Activated B cell treated with CpG ODN at 0.5 μM for 24 hours (primary cell): ENCODE measurements around the gene TBL1X. TPM values are rescaled to one million over a fixed set of nuclear protein-coding genes. Genes with fewer than 3 reads are reported as not detected.

Experiments used
- ATAC-seq: fragments of 200-7000 bp; cut with Tn5 transposase; one replicate; pipeline ENCODE4 v1.10.0; 2021; ENCODE audit warnings: low read depth, mild to moderate bottlenecking, moderate library complexity
- CTCF ChIA-PET: fragments of 350-600 bp; sonication (Branson Sonifier 250); formaldehyde crosslinking; loops from one replicate; lab custom pipeline; 2021; ENCODE audit warnings: antibody characterized with exemption; lab: Charles Lee
- POLR2A ChIA-PET: fragments of 350-600 bp; sonication (Branson Sonifier 250); formaldehyde crosslinking; loops from one replicate; lab custom pipeline; 2021; ENCODE audit warnings: antibody characterized with exemption; lab: Charles Lee
- DNase-seq: peaks from one replicate; pipeline ENCODE4 v3.0.0; 2022
- H3K27ac Mint-ChIP-seq: one replicate; pipeline ENCODE4 v1.8.0; 2020; ENCODE audit warnings: mixed read lengths
- H3K27me3 Mint-ChIP-seq: one replicate; pipeline ENCODE4 v1.8.0; 2021; ENCODE audit warnings: mixed read lengths
- H3K36me3 Mint-ChIP-seq: one replicate; pipeline ENCODE4 v1.8.0; 2021; ENCODE audit warnings: low read depth, mixed read lengths
- H3K4me1 Mint-ChIP-seq: one replicate; pipeline ENCODE4 v1.8.0; 2021; ENCODE audit warnings: mixed read lengths
- H3K4me3 Mint-ChIP-seq: one replicate; pipeline ENCODE4 v1.8.0; 2020; ENCODE audit warnings: mild to moderate bottlenecking, mixed read lengths
- H3K9me3 Mint-ChIP-seq: one replicate; pipeline ENCODE4 v1.8.0; 2020; ENCODE audit warnings: mixed read lengths
- intact Hi-C: fragments of 100-400 bp; cut with micrococcal nuclease; formaldehyde crosslinking; loops from one replicate; pipeline ENCODE4 v1.15.1; 2024
- total RNA-seq: library from RNA; stranded (reverse); gene quantifications from 2 replicates; pipeline ENCODE4 v1.2.3, GENCODE V29; 2022
- TF ChIP-seq, protein P1 (sequence below): fragments of 200-600 bp; IDR thresholded peaks from one replicate; pipeline ENCODE4 v1.8.0; 2022; ENCODE audit warnings: antibody characterized with exemption, mild to moderate bottlenecking

TBL1X gene
- total RNA-seq, 1 donor from 2014 or later = 38.5 TPM

DNA sequence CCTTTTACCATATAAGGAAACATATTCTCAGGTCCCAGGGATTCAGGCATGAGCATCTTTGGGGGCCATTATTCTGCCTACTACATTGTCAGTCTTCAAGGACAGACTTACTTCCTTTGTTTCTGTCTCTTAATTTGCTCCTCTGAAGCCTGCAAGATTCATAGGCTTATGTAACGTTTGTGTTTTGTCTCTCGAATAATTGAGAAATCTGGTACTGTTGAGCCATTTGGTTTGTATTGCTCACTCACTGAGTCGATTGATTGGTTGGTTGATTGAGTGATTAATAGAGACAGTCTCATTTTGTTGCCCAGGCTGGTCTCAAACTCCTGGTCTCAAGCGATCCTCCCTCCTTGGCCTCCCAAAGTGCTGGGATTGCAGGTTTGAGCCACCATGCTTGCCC lies 23.7 kb downstream of the TBL1X start:
- TF ChIP-seq, protein P1, sequence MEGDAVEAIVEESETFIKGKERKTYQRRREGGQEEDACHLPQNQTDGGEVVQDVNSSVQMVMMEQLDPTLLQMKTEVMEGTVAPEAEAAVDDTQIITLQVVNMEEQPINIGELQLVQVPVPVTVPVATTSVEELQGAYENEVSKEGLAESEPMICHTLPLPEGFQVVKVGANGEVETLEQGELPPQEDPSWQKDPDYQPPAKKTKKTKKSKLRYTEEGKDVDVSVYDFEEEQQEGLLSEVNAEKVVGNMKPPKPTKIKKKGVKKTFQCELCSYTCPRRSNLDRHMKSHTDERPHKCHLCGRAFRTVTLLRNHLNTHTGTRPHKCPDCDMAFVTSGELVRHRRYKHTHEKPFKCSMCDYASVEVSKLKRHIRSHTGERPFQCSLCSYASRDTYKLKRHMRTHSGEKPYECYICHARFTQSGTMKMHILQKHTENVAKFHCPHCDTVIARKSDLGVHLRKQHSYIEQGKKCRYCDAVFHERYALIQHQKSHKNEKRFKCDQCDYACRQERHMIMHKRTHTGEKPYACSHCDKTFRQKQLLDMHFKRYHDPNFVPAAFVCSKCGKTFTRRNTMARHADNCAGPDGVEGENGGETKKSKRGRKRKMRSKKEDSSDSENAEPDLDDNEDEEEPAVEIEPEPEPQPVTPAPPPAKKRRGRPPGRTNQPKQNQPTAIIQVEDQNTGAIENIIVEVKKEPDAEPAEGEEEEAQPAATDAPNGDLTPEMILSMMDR = no peak
- ChIA-PET POLR2A (no interaction called here), CTCF (no interaction called here)
- H3K4me3 Mint-ChIP-seq = no peak overlapping the region
- H3K9me3 Mint-ChIP-seq = no peaks in the 10 kb centered on the region
- H3K27me3 Mint-ChIP-seq = no peaks in the 10 kb centered on the region
- H3K27ac Mint-ChIP-seq = no peak overlapping the region
- intact Hi-C loops = no loop called here
- DNase-seq (no peak), ATAC-seq (no peak)
- peaks cover 27% of the 10 kb centered on the region for H3K4me1 Mint-ChIP-seq
- peaks cover 8% of the 10 kb centered on the region for H3K36me3 Mint-ChIP-seq

DNA sequence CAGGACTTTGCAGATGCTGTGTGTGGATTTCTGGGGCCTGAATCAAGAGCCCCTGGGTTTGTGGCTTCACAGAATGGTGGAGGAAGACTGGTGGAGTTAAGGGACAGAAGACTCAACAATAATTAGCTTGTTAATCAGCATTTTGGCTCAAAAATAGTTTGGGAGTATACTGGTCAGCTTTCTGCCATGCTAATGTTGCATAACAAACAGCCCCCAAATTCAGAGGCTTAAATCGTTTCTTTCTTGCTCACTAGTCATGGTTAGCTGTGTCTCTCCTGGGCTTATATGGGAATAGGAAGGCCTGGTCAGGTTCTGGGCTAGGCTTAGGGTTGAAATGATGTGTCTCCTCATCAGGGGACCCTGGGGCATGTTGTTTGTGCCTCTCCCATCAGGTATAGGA lies 24.4 kb downstream of the TBL1X start:
- intact Hi-C loops = no loop called here
- Mint-ChIP-seq H3K36me3 (peaks cover 7% of the 10 kb centered on the region), H3K27me3 (no peaks in the 10 kb centered on the region), H3K4me3 (no peak overlapping the region), H3K9me3 (no peaks in the 10 kb centered on the region), H3K27ac (no peak overlapping the region), H3K4me1 (peaks cover 25% of the 10 kb centered on the region)
- POLR2A ChIA-PET = no interaction called here
- DNase-seq = no peak
- no peak for ATAC-seq
- CTCF ChIA-PET = no interaction called here
- TF ChIP-seq, protein P1 = no peak

DNA sequence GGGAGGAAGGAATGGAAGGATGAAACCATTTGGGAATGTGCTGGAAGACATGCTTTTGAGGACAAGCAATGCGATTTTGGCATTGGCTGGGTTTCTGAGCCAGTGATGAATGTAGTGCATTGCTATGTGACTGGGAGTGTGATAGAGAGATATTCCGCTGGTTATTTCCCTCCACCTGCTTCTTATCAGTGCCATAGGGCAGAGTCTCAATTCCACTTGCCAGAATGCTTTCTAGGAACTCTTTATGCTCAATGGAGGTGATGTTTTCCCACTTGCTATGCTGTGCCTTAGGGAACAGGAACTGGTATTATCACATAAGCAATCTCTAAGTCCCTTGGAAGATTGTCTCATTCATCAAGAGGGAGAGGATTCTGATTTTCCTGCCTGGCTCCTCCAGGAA lies 28.0 kb downstream of the TBL1X start:
- DNase-seq = no peak
- H3K4me3 Mint-ChIP-seq = no peak overlapping the region
- H3K36me3 Mint-ChIP-seq = peaks cover 13% of the 10 kb centered on the region
- H3K27me3 Mint-ChIP-seq = no peaks in the 10 kb centered on the region
- H3K27ac Mint-ChIP-seq = no peak overlapping the region
- ATAC-seq = no peak
- CTCF ChIA-PET = no interaction called here
- no peaks in the 10 kb centered on the region for H3K9me3 Mint-ChIP-seq
- POLR2A ChIA-PET = no interaction called here
- H3K4me1 Mint-ChIP-seq = peaks cover 19% of the 10 kb centered on the region
- TF ChIP-seq, protein P1 = no peak
- intact Hi-C loops = no loop called here

DNA sequence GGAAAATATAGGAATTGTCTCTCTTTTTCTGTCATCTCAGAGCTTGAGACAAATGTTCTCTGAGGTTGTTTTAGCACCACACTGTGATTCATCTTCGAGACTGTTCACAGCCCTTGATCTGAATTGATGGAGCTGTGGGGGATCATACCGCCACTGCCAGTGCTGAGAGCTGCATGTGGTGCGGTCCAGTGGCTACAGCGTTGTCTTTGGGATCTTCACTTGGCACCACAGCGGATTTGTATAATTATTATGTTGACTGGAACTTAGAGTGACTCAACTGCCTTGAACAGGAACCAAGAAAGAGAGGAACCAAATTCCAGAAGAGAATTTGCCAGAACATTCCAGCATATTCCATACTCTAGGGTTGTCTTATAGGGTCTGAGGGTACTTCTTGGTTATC lies 29.1 kb downstream of the TBL1X start:
- Mint-ChIP-seq H3K27me3 (no peaks in the 10 kb centered on the region), H3K9me3 (no peaks in the 10 kb centered on the region), H3K36me3 (peaks cover 13% of the 10 kb centered on the region), H3K4me1 (peaks cover 23% of the 10 kb centered on the region), H3K4me3 (no peak overlapping the region), H3K27ac (no peak overlapping the region)
- intact Hi-C loops = no loop called here
- DNase-seq = no peak
- TF ChIP-seq, protein P1 = no peak
- POLR2A ChIA-PET = interaction anchor here (0.6 kb wide), 1 partner anchor 227 kb away, joined by 3 read pairs; no protein-coding TSS in a partner anchor
- no peak for ATAC-seq
- CTCF ChIA-PET = no interaction called here

DNA sequence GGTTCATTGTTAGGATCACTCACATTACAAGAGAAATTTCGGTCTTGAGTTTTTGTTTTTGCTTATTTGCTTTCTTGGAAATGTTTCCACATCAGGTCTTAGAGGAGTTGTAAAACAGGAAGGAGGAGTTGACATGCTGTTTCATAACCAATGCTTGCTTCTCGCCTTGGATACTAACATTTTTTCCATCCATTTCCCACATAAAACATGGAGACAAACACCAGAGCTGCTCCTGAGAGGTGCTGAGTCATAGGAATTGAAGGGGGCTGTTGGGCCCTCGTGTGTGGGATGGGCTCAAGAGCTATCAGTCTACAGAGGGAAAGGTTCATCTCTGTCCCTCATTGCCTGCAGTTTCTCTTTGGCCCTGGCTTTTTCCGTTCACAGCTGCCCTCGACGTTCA lies 29.9 kb downstream of the TBL1X start:
- H3K9me3 Mint-ChIP-seq = no peaks in the 10 kb centered on the region
- no peak overlapping the region for H3K4me3 Mint-ChIP-seq
- H3K27me3 Mint-ChIP-seq = no peaks in the 10 kb centered on the region
- peaks cover 23% of the 10 kb centered on the region for H3K4me1 Mint-ChIP-seq
- TF ChIP-seq, protein P1 = no peak
- H3K27ac Mint-ChIP-seq = no peak overlapping the region
- ChIA-PET POLR2A (interaction anchor here (0.7 kb wide), 1 partner anchor 8 kb away, joined by 3 read pairs; no protein-coding TSS in a partner anchor), CTCF (no interaction called here)
- intact Hi-C loops = no loop called here
- DNase-seq (no peak), ATAC-seq (no peak)
- H3K36me3 Mint-ChIP-seq = peaks cover 11% of the 10 kb centered on the region
